H1 (cell line): ENCODE data around the gene PDF. TPM values are rescaled to one million over a fixed set of nuclear protein-coding genes. Genes with fewer than 3 reads are reported as not detected.

Source experiments
- RAD21 ChIP-seq, 2 experiments: IDR thresholded peaks in 1 of 2; conservative IDR thresholded peaks in 1 of 2; 2 replicates each; pipeline ENCODE4 v1.6.1; 2011; ENCODE audit warnings: low read depth in 2 of 2, low read length in 2 of 2, improper control_type of control experiment in 1 of 2, inconsistent platforms in 1 of 2, mild to moderate bottlenecking in 1 of 2, moderate library complexity in 1 of 2
- polyA plus RNA-seq, 7 experiments: library from polyadenylated mRNA; depleted of rRNA in 3 of 7; stranded (reverse) in 5 of 7; unstranded in 2 of 7; fragments of >200 nt in 5 of 7; fragments of 200-250 nt in 2 of 7; gene quantifications; 1 replicate in 5 of 7; 2 replicates in 1 of 7; 4 replicates in 1 of 7; pipeline versions ENCODE4 v1.2.1 to v1.2.3, GENCODE V29; 2011 to 2013; ENCODE audit warnings: missing spikeins in 2 of 7, mixed read lengths in 2 of 7
- total RNA-seq: library from RNA; stranded (reverse); fragmentation: NEBNext Ultra II Directional; extraction: Animal tissue kit (Norgen Biotek cat#: 25700); gene quantifications from 2 replicates; pipeline ENCODE4 v1.2.1, GENCODE V29; 2021

Gene PDF
- total and polyA plus RNA-seq, 2 of the 8 experiments (the other 6 are each of a cell fraction or from before 2014, with no cell fraction given) = 17.7 to 23.9 TPM

DNA sequence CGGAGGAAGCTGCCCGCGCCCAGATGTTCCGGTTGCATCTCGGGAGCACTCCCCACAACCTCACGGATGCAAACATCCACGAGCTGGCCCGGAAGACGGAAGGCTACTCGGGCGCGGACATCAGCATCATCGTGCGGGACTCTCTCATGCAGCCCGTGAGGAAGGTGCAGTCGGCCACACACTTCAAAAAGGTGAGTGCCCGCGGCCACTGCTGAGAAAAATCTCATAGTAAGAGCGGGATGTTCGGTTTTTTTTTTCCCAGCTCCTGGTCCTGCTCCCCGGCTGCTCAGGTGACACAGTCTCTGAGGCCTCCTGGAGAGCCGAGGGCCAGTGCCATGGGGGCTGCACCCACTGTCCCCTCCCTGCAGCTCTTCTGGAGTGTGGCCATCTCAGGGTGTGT is 9.3 kb downstream of the PDF start (continued):
- TF ChIP-seq RAD21 (IDR thresholded peaks at IDR 0.05 in 1 of 2, conservative IDR thresholded peaks at IDR 0.05 in 1 of 2; ENCODE audit: low read depth in 2 of 2, low read length in 2 of 2) = no peak
